GM18861 (cell line): ENCODE results near the gene PRSS58.

Experiments used
- ATAC-seq: cut with Tn5 transposase; IDR thresholded peaks from one replicate; pipeline ENCODE4 v1.9.1; 2021; ENCODE audit not compliant: unreplicated experiment

PRSS58 gene

DNA sequence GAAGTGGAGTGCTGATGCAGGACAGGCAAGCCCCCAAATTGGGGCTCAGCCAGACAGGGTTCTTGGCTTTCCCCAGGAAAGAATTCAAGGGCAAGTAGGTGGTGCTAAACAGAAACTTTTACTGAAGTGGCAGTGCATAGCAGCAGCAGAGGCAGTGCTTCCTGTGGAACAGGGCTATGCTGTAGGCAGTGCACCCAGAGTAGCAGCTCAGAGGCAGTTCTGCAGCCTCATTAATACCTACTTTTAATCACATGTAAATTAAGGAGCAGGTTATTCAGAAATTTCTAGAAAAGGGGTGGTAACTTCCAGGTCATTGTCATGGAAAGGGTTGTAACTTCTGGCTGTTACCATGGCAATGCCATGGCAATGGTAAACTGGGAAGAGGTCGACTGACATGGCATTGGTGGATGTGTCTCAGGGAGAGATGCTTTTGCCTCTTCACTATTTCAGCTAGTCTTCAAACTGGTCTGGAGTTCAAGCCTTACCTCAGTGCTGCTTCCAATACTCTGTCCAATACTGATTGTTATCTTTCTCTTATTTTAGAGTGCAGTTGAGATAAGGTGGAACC, 29.2 kb downstream of the PRSS58 start:
- no peak for ATAC-seq
